H7 (cell line): ENCODE measurements around the gene KRT8. TPM values are rescaled to one million over a fixed set of nuclear protein-coding genes. Genes with fewer than 3 reads are reported as not detected.
"Not testable (repeated sequence)": the region's sequence is repeated elsewhere in the genome, so short reads cannot be mapped to it uniquely, and the experiment has no call there.

Source experiments
- DNase-seq: peaks from one replicate; pipeline ENCODE4 v3.0.0; 2012
- H3K27me3 ChIP-seq: 2 replicates; pipeline ENCODE4 v1.6.0; 2011; ENCODE audit warnings: mild to moderate bottlenecking, low read length; ENCODE audit not compliant: control insufficient read depth, insufficient read depth
- H3K36me3 ChIP-seq: replicated peaks from 2 replicates; pipeline ENCODE4 v1.5.1; 2011; ENCODE audit warnings: low read length; ENCODE audit not compliant: control insufficient read depth, insufficient read depth
- H3K4me3 ChIP-seq: 2 replicates; pipeline ENCODE4 v1.5.1; 2011; ENCODE audit warnings: low read depth, mild to moderate bottlenecking, control low read depth, low read length, moderate library complexity; ENCODE audit not compliant: insufficient read depth
- total RNA-seq: library from RNA; depleted of rRNA; stranded (reverse); fragments of >200 nt; shearing (Covaris generic); gene quantifications from 2 replicates; pipeline ENCODE4 v1.2.3, GENCODE V29; 2014; rRNA removed

Gene KRT8
- total RNA-seq, 1 experiment from 2014 or later = 445 TPM

- no peaks in the 10 kb centered on the region for H3K36me3 ChIP-seq
- no peak overlapping the region for H3K4me3 ChIP-seq
- DNase-seq = no peak
- no peaks in the 10 kb centered on the region for H3K27me3 ChIP-seq
Measured at GRCh38 chr12:52860102-52860823, 44.6 kb downstream of the KRT8 start.

GRCh38 chr12:52857500-52857899 is 47.4 kb downstream of the KRT8 start:
- no peaks in the 10 kb centered on the region for H3K36me3 ChIP-seq
- no peak for DNase-seq
- H3K27me3 ChIP-seq = no peaks in the 10 kb centered on the region
- no peak overlapping the region for H3K4me3 ChIP-seq

- Histone ChIP-seq H3K36me3 (no peaks in the 10 kb centered on the region), H3K4me3 (no peak overlapping the region), H3K27me3 (no peaks in the 10 kb centered on the region)
- no peak for DNase-seq
Measured at GRCh38 chr12:52856787-52857186, 48.1 kb downstream of the KRT8 start.

- not testable (repeated sequence) for H3K36me3 ChIP-seq, H3K4me3 ChIP-seq, H3K27me3 ChIP-seq, DNase-seq
Measured at GRCh38 chr12:52856077-52856476, 48.8 kb downstream of the KRT8 start.

- Histone ChIP-seq H3K36me3 (no peaks in the 10 kb centered on the region), H3K4me3 (no peak overlapping the region), H3K27me3 (no peaks in the 10 kb centered on the region)
- no peak for DNase-seq
Measured at GRCh38 chr12:52851787-52852186, 53.1 kb downstream of the KRT8 start.

- no peak overlapping the region for H3K4me3 ChIP-seq
- DNase-seq = no peak
- H3K36me3 ChIP-seq = no peaks in the 10 kb centered on the region
- H3K27me3 ChIP-seq = no peaks in the 10 kb centered on the region
Measured at GRCh38 chr12:52850681-52851080, 54.2 kb downstream of the KRT8 start.

- DNase-seq = no peak
- H3K4me3 ChIP-seq = no peak overlapping the region
Measured at GRCh38 chr12:52849511-52849910, 55.4 kb downstream of the KRT8 start.

GRCh38 chr12:52848661-52849255 is 56.1 kb downstream of the KRT8 start, which contains the start of gene KRT78:
Gene KRT78, minus strand, starts transcription at chr12:52848994. Its CDS starts 64 bp downstream, at chr12:52848930.
- Histone ChIP-seq H3K36me3 (no peaks in the 10 kb centered on the region), H3K27me3 (no peaks in the 10 kb centered on the region), H3K4me3 (no peak within 1 kb of the TSS)
- DNase-seq = no peak

More at GRCh38 chr12:52849511-52849910, 55.4 kb downstream of the KRT8 start:
- Histone ChIP-seq H3K27me3 (no peaks in the 10 kb centered on the region), H3K36me3 (no peaks in the 10 kb centered on the region)

GRCh38 chr12:52847335-52848102 is 57.4 kb downstream of the KRT8 start:
- Histone ChIP-seq H3K27me3 (no peaks in the 10 kb centered on the region), H3K4me3 (no peak overlapping the region), H3K36me3 (no peaks in the 10 kb centered on the region)
- no peak for DNase-seq

Other genes with a start within 250 kb of the KRT8 start
- gene KRT1, start 224.7 kb downstream of the KRT8 start, total RNA-seq = not detected in 2 replicates
- gene KRT77, start 201.6 kb downstream of the KRT8 start, total RNA-seq = not detected in 2 replicates
- not detected in 2 replicates for gene KRT76, start 127.7 kb downstream of the KRT8 start, total RNA-seq
- gene KRT3, start 109.0 kb downstream of the KRT8 start, total RNA-seq = not detected in 2 replicates
- not detected in 2 replicates for gene KRT4, start 91.0 kb downstream of the KRT8 start, total RNA-seq
- not detected in 2 replicates for gene KRT79, start 70.8 kb downstream of the KRT8 start, total RNA-seq
- gene KRT78, start 56.1 kb downstream of the KRT8 start, total RNA-seq = not detected in 2 replicates
- gene KRT18, start 44.0 kb upstream of the KRT8 start, total RNA-seq = 578 and 613 TPM in 2 replicates
- 581 and 770 TPM in 2 replicates for gene EIF4B, start 101.4 kb upstream of the KRT8 start, total RNA-seq
- 7.6 and 8.7 TPM in 2 replicates for gene TNS2, start 145.0 kb upstream of the KRT8 start, total RNA-seq
- 8.3 and 8.7 TPM in 2 replicates for gene SPRYD3, start 174.3 kb upstream of the KRT8 start, total RNA-seq
- gene IGFBP6, start 192.6 kb upstream of the KRT8 start, total RNA-seq = 10.8 and 17.5 TPM in 2 replicates
- gene SOAT2, start 198.4 kb upstream of the KRT8 start, total RNA-seq = not detected in 2 replicates